Body of pancreas (tissue), 4 donors: ENCODE data around the gene KIF26A. TPM values are rescaled to one million over a fixed set of nuclear protein-coding genes. Genes with fewer than 3 reads are reported as not detected.

ENCODE experiments used
- ATAC-seq: fragments of 150-250 bp; one replicate; pipeline ENCODE4 v1.9.1; 2016
- DNase-seq, 4 donors: peaks; one replicate each; pipeline ENCODE4 v3.0.0-alpha.2; 2019
- H3K27ac ChIP-seq, 4 donors: fragments of 200-600 bp; sonication (generic); 1 replicate in 3 of 4; 2 replicates in 1 of 4; pipeline versions ENCODE4 v1.5.1 to v1.6.1; 2016 to 2019; ENCODE audit warnings: mild to moderate bottlenecking in 1 of 4, mixed read lengths in 1 of 4, moderate library complexity in 1 of 4
- H3K27me3 ChIP-seq, 2 donors: fragments of 200-600 bp; sonication (generic); one replicate each; pipeline ENCODE4 v1.6.0; 2016; ENCODE audit warnings: mild to moderate bottlenecking in 1 of 2
- H3K36me3 ChIP-seq, 2 donors: fragments of 200-600 bp; sonication (generic); replicated peaks in 1 of 2; 2 replicates each; pipeline ENCODE4 v1.5.1; 2016; ENCODE audit warnings: low read depth in 2 of 2; ENCODE audit not compliant: insufficient read depth in 1 of 2
- H3K4me1 ChIP-seq: fragments of 200-600 bp; sonication (generic); one replicate; pipeline ENCODE4 v1.6.0; 2016
- H3K4me3 ChIP-seq, 2 donors: fragments of 200-600 bp; sonication (generic); 1 replicate in 1 of 2; 2 replicates in 1 of 2; pipeline ENCODE4 v1.5.1; 2016 to 2019
- H3K9me3 ChIP-seq, 3 donors: fragments of 200-600 bp; sonication (generic); 1 replicate in 2 of 3; 2 replicates in 1 of 3; pipeline ENCODE4 v1.5.1; 2016
- POLR2A ChIP-seq, 3 donors: fragments of 450-650 bp; IDR thresholded peaks; one replicate each; pipeline ENCODE4 v1.6.1; 2016; ENCODE audit warnings: antibody characterized with exemption in 3 of 3, mild to moderate bottlenecking in 2 of 3
- WGBS, 2 donors: methylation state at CpG; one replicate each; pipeline ENCODE4 v1.1.5; 2017; 5-methylcytosine and 5-hydroxymethylcytosine counted together
- intact Hi-C: fragments of 100-400 bp; cut with DNase I; formaldehyde crosslinking; loops from one replicate; pipeline ENCODE4 v1.15.1; 2023
- total RNA-seq, 2 donors: library from RNA; depleted of rRNA; stranded (reverse); fragments of >200 nt; gene quantifications; one replicate each; pipeline ENCODE4 v1.1.0, GENCODE V29; 2016
- TF ChIP-seq, protein P1 (sequence below), 7 experiments: fragments of 450-650 bp in 4 of 7; fragments of 200-600 bp in 3 of 7; sonication (generic) in 3 of 7; IDR thresholded peaks; one replicate each; pipeline ENCODE4 v1.5.1; 2016 to 2019; ENCODE audit warnings: antibody characterized with exemption in 7 of 7

KIF26A gene
- total RNA-seq, 2 donors from 2014 or later, result 14.8 to 17.1 TPM

DNA sequence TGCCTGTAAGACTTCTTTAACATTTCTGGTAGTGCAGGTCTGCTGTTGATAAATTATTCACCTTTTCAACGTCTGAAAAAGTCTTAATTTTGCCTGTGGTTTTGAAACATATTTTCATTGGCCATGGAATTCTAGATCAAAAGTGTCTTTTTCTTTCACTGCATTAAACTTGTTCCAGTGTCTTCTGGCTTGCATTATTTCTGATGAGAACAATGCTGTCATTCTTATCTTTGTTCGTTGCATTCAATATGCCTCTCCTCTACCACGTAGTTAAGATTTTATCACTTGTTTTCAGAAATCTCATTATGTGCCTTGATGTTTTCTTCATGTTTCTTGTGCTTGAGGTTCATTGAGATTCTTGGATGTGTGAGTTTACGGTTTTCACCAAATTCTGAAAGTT is 13.4 kb upstream of the KIF26A start:
- intact Hi-C loops, result loop anchor here (5.0 kb wide), 1 partner anchor 33 kb away; no protein-coding TSS in a partner anchor
- Histone ChIP-seq H3K9me3 (peaks cover 0 to 4% (median 0%) of the 10 kb centered on the region in 3 donors), H3K27ac (no peak overlapping the region), H3K27me3 (no peaks in the 10 kb centered on the region), H3K4me1 (no peaks in the 10 kb centered on the region), H3K4me3 (no peak overlapping the region), H3K36me3 (no peaks in the 10 kb centered on the region)
- WGBS, 2 donors, result 56 to 64% methylated on average over 4 of the region's 4 CpGs
- TF ChIP-seq POLR2A (IDR thresholded peaks at IDR 0.05), result no peak
- TF ChIP-seq, protein P1, sequence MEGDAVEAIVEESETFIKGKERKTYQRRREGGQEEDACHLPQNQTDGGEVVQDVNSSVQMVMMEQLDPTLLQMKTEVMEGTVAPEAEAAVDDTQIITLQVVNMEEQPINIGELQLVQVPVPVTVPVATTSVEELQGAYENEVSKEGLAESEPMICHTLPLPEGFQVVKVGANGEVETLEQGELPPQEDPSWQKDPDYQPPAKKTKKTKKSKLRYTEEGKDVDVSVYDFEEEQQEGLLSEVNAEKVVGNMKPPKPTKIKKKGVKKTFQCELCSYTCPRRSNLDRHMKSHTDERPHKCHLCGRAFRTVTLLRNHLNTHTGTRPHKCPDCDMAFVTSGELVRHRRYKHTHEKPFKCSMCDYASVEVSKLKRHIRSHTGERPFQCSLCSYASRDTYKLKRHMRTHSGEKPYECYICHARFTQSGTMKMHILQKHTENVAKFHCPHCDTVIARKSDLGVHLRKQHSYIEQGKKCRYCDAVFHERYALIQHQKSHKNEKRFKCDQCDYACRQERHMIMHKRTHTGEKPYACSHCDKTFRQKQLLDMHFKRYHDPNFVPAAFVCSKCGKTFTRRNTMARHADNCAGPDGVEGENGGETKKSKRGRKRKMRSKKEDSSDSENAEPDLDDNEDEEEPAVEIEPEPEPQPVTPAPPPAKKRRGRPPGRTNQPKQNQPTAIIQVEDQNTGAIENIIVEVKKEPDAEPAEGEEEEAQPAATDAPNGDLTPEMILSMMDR (IDR thresholded peaks at IDR 0.05), result no peak
- DNase-seq (no peak), ATAC-seq (no peak)

DNA sequence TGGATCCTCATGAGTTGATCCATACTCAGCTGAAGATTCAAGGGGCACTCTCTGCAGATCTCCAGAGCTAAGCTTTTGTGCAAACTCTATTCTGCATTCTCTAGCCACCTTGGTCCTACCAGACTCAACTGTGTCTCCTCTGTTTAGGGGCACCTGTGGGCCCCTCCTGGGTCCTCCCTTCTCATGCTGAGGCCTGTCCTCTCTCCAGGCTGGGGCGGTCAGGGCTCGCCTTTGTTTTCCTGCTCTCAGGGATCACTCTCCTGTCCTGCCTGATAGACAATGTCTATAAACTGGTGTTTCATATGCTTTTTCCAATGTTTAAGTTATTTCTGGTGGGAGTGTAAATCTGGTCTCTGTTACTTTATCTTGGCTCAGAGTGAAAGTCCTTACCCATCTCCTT is 11.6 kb upstream of the KIF26A start:
- Histone ChIP-seq H3K9me3 (peaks cover 0 to 4% (median 0%) of the 10 kb centered on the region in 3 donors), H3K27ac (no peak overlapping the region), H3K4me1 (peaks cover 4% of the 10 kb centered on the region), H3K4me3 (no peak overlapping the region), H3K36me3 (no peaks in the 10 kb centered on the region), H3K27me3 (no peaks in the 10 kb centered on the region)
- ATAC-seq (no peak), DNase-seq (no peak)
- TF ChIP-seq POLR2A (IDR thresholded peaks at IDR 0.05), result no peak
- TF ChIP-seq, protein P1 (IDR thresholded peaks at IDR 0.05), result no peak
- 85 to 100% methylated on average over 2 of the region's 2 CpGs for WGBS, 2 donors
- intact Hi-C loops, result loop anchor here (5.0 kb wide), 1 partner anchor 34 kb away; no protein-coding TSS in a partner anchor

GRCh38 chr14:104128981-104129380 is 9.4 kb upstream of the KIF26A start:
- Histone ChIP-seq H3K36me3 (no peaks in the 10 kb centered on the region), H3K9me3 (peaks cover 0 to under 1% (median 0%) of the 10 kb centered on the region in 3 donors), H3K4me3 (no peak overlapping the region), H3K27ac (no peak overlapping the region), H3K4me1 (peaks cover 4% of the 10 kb centered on the region), H3K27me3 (no peaks in the 10 kb centered on the region)
- intact Hi-C loops, result loop anchor here (5.0 kb wide), 1 partner anchor 37 kb away; no protein-coding TSS in a partner anchor
- TF ChIP-seq, protein P1 (IDR thresholded peaks at IDR 0.05), result no peak
- no peak for TF ChIP-seq POLR2A (IDR thresholded peaks at IDR 0.05)
- ATAC-seq (no peak), DNase-seq (no peak)
- 93 to 100% methylated on average over 1 of the region's 1 CpG for WGBS, 2 donors

DNA sequence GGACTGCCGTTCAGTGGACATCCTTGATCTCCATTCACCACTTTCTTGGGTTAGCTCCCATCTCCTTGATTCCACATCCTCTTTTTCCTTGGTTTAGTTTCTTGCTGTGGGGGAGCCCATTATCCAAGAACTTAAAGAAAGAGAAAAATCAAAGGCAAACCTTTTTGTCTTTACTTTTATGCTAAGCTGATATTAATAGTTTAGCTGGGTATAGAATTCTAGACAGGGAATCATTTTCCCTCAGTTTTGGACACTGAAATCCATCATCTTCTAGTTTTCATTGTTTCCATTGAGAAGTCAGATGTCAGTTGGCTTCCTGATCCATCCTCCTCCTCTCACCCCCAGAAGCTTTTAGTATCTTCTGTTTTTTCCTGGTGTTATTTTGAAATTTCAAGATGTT is 8.8 kb upstream of the KIF26A start:
- peaks cover 4% of the 10 kb centered on the region for H3K4me1 ChIP-seq
- H3K36me3 ChIP-seq, result no peaks in the 10 kb centered on the region
- H3K9me3 ChIP-seq, result no peaks in the 10 kb centered on the region
- H3K4me3 ChIP-seq, result no peak overlapping the region
- intact Hi-C loops, result loop anchor here (5.0 kb wide), 1 partner anchor 37 kb away; no protein-coding TSS in a partner anchor
- WGBS, 2 donors, result 92 to 100% methylated on average over 1 of the region's 1 CpG
- TF ChIP-seq, protein P1 (IDR thresholded peaks at IDR 0.05), result no peak
- TF ChIP-seq POLR2A (IDR thresholded peaks at IDR 0.05), result no peak
- ATAC-seq, result no peak
- H3K27me3 ChIP-seq, result no peaks in the 10 kb centered on the region
- H3K27ac ChIP-seq, result no peak overlapping the region
- no peak for DNase-seq
